Measurements from ENCODE around the gene DEXI. TPM values are rescaled to one million over a fixed set of nuclear protein-coding genes. Genes with fewer than 3 reads are reported as not detected.

Gene DEXI
- polyA plus RNA-seq, 3 donors: 4.9 to 10.8 (median 6.8) TPM

GRCh38 chr16:10966129-10966528 lies 23.9 kb upstream of the DEXI start:
- WGBS (ENCODE audit: insufficient coverage): 45% methylated on average over 4 of the region's 5 CpGs
- H2AFZ ChIP-seq (ENCODE audit: insufficient read depth, low read depth, low read length, poor library complexity, severe bottlenecking): no peak overlapping the region
- DNase-seq: no peak
- no peaks in the 10 kb centered on the region for H3K27me3 ChIP-seq (ENCODE audit: control insufficient read depth in 2 of 2, insufficient read depth in 2 of 2, low read length in 2 of 2)
- H3K9me3 Mint-ChIP-seq: peaks cover 0 to 3% (median 0%) of the 10 kb centered on the region in 7 donors
- peaks cover 42% of the 10 kb centered on the region for H4K20me1 ChIP-seq (ENCODE audit: insufficient read depth, low read length)
- TF ChIP-seq, protein P1, sequence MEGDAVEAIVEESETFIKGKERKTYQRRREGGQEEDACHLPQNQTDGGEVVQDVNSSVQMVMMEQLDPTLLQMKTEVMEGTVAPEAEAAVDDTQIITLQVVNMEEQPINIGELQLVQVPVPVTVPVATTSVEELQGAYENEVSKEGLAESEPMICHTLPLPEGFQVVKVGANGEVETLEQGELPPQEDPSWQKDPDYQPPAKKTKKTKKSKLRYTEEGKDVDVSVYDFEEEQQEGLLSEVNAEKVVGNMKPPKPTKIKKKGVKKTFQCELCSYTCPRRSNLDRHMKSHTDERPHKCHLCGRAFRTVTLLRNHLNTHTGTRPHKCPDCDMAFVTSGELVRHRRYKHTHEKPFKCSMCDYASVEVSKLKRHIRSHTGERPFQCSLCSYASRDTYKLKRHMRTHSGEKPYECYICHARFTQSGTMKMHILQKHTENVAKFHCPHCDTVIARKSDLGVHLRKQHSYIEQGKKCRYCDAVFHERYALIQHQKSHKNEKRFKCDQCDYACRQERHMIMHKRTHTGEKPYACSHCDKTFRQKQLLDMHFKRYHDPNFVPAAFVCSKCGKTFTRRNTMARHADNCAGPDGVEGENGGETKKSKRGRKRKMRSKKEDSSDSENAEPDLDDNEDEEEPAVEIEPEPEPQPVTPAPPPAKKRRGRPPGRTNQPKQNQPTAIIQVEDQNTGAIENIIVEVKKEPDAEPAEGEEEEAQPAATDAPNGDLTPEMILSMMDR (IDR thresholded peaks at IDR 0.05): no peak
- H3K4me2 ChIP-seq (replicated peaks; ENCODE audit: extremely low read depth, low read length, poor library complexity, severe bottlenecking): no peak overlapping the region
- H3K4me3 Mint-ChIP-seq: no peak overlapping the region
- H3K36me3 ChIP-seq (replicated peaks in 1 of 2; ENCODE audit: control insufficient read depth in 1 of 2, insufficient read depth in 2 of 2, low read length in 2 of 2): peaks cover 50 to 76% of the 10 kb centered on the region in 2 donors
- no peak overlapping the region for H3K9ac ChIP-seq (ENCODE audit: insufficient read depth, low read length, poor library complexity, severe bottlenecking)
- H3K27me3 Mint-ChIP-seq (ENCODE audit: low read depth in 3 of 3): peaks cover 0 to 3% (median 2%) of the 10 kb centered on the region in 3 donors
- no peaks in the 10 kb centered on the region for H3K9me3 ChIP-seq (replicated peaks in 1 of 2; ENCODE audit: control insufficient read depth in 1 of 2, insufficient read depth in 1 of 2, low read length in 2 of 2)
- peaks cover 71 to 78% of the 10 kb centered on the region in 2 donors for H3K36me3 Mint-ChIP-seq
- no peak overlapping the region for H3K4me3 ChIP-seq (replicated peaks in 1 of 3; ENCODE audit: low read depth in 2 of 3, low read length in 3 of 3)
- H3K4me1 ChIP-seq (ENCODE audit: control insufficient read depth in 1 of 2, insufficient read depth in 2 of 2, low read length in 2 of 2): peaks cover 7 to 8% of the 10 kb centered on the region in 2 donors
- H3K27ac Mint-ChIP-seq: peak overlapping the region in 2 of 7 donors; percentile 7 to 10
- H3K79me2 ChIP-seq (ENCODE audit: insufficient read depth, low read length): no peaks in the 10 kb centered on the region
- H3K27ac ChIP-seq (ENCODE audit: low read depth in 1 of 2, low read length in 2 of 2): no peak overlapping the region
- H3K4me1 Mint-ChIP-seq: peaks cover 26% of the 10 kb centered on the region
- intact Hi-C loops (cut with micrococcal nuclease): loop anchor here in 1 of 2 donors (10.0 kb wide), 3 partner anchors 389 to 749 kb away; no protein-coding TSS in a partner anchor

GRCh38 chr16:10965440-10966061 lies 23.3 kb upstream of the DEXI start:
- H3K79me2 ChIP-seq (ENCODE audit: insufficient read depth, low read length): no peaks in the 10 kb centered on the region
- no peak overlapping the region for H3K27ac ChIP-seq (ENCODE audit: low read depth in 1 of 2, low read length in 2 of 2)
- no peaks in the 10 kb centered on the region for H3K27me3 ChIP-seq (ENCODE audit: control insufficient read depth in 2 of 2, insufficient read depth in 2 of 2, low read length in 2 of 2)
- WGBS (ENCODE audit: insufficient coverage): no CpG with 5 or more reads among the region's 6 CpGs
- no peak overlapping the region for H3K4me2 ChIP-seq (replicated peaks; ENCODE audit: extremely low read depth, low read length, poor library complexity, severe bottlenecking)
- DNase-seq: no peak
- Mint-ChIP-seq H3K9me3 (peaks cover 0 to 3% (median 0%) of the 10 kb centered on the region in 7 donors), H3K27me3 (ENCODE audit: low read depth in 3 of 3) (peaks cover 0 to 3% (median 1%) of the 10 kb centered on the region in 3 donors), H3K36me3 (peaks cover 71 to 76% of the 10 kb centered on the region in 2 donors), H3K4me1 (peaks cover 26% of the 10 kb centered on the region), H3K27ac (peak overlapping the region in 1 of 7 donors; percentile 7), H3K4me3 (no peak overlapping the region)
- intact Hi-C loops (cut with micrococcal nuclease): loop anchor here in 1 of 2 donors (10.0 kb wide), 3 partner anchors 389 to 749 kb away; no protein-coding TSS in a partner anchor
- no peaks in the 10 kb centered on the region for H3K9me3 ChIP-seq (replicated peaks in 1 of 2; ENCODE audit: control insufficient read depth in 1 of 2, insufficient read depth in 1 of 2, low read length in 2 of 2)
- TF ChIP-seq, protein P1 (IDR thresholded peaks at IDR 0.05): no peak
- H3K9ac ChIP-seq (ENCODE audit: insufficient read depth, low read length, poor library complexity, severe bottlenecking): no peak overlapping the region
- peaks cover 45 to 76% of the 10 kb centered on the region in 2 donors for H3K36me3 ChIP-seq (replicated peaks in 1 of 2; ENCODE audit: control insufficient read depth in 1 of 2, insufficient read depth in 2 of 2, low read length in 2 of 2)
- H3K4me3 ChIP-seq (replicated peaks in 1 of 3; ENCODE audit: low read depth in 2 of 3, low read length in 3 of 3): no peak overlapping the region
- peaks cover 7 to 8% of the 10 kb centered on the region in 2 donors for H3K4me1 ChIP-seq (ENCODE audit: control insufficient read depth in 1 of 2, insufficient read depth in 2 of 2, low read length in 2 of 2)
- H4K20me1 ChIP-seq (ENCODE audit: insufficient read depth, low read length): peaks cover 47% of the 10 kb centered on the region
- H2AFZ ChIP-seq (ENCODE audit: insufficient read depth, low read depth, low read length, poor library complexity, severe bottlenecking): no peak overlapping the region

Measured in CD14-positive monocyte (primary cell).